ENCODE results near the gene ENTPD8.

Gene ENTPD8

GRCh38 chr9:137436761-137437600, 4.2 kb downstream of the ENTPD8 start:
- no peak for DNase-seq (ENCODE audit: low spot score)
- TF ChIP-seq, protein P1, sequence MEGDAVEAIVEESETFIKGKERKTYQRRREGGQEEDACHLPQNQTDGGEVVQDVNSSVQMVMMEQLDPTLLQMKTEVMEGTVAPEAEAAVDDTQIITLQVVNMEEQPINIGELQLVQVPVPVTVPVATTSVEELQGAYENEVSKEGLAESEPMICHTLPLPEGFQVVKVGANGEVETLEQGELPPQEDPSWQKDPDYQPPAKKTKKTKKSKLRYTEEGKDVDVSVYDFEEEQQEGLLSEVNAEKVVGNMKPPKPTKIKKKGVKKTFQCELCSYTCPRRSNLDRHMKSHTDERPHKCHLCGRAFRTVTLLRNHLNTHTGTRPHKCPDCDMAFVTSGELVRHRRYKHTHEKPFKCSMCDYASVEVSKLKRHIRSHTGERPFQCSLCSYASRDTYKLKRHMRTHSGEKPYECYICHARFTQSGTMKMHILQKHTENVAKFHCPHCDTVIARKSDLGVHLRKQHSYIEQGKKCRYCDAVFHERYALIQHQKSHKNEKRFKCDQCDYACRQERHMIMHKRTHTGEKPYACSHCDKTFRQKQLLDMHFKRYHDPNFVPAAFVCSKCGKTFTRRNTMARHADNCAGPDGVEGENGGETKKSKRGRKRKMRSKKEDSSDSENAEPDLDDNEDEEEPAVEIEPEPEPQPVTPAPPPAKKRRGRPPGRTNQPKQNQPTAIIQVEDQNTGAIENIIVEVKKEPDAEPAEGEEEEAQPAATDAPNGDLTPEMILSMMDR (IDR thresholded peaks at IDR 0.05; ENCODE audit: extremely low read depth, missing control alignments): no peak

- TF ChIP-seq, protein P1 (IDR thresholded peaks at IDR 0.05; ENCODE audit: extremely low read depth, missing control alignments): no peak
- no peak for DNase-seq (ENCODE audit: low spot score)
Measured at GRCh38 chr9:137435980-137436760, 5.0 kb downstream of the ENTPD8 start.

- no peak for DNase-seq (ENCODE audit: low spot score)
- TF ChIP-seq, protein P1 (IDR thresholded peaks at IDR 0.05; ENCODE audit: extremely low read depth, missing control alignments): no peak
Measured at GRCh38 chr9:137435381-137435891, 5.7 kb downstream of the ENTPD8 start.

DNA sequence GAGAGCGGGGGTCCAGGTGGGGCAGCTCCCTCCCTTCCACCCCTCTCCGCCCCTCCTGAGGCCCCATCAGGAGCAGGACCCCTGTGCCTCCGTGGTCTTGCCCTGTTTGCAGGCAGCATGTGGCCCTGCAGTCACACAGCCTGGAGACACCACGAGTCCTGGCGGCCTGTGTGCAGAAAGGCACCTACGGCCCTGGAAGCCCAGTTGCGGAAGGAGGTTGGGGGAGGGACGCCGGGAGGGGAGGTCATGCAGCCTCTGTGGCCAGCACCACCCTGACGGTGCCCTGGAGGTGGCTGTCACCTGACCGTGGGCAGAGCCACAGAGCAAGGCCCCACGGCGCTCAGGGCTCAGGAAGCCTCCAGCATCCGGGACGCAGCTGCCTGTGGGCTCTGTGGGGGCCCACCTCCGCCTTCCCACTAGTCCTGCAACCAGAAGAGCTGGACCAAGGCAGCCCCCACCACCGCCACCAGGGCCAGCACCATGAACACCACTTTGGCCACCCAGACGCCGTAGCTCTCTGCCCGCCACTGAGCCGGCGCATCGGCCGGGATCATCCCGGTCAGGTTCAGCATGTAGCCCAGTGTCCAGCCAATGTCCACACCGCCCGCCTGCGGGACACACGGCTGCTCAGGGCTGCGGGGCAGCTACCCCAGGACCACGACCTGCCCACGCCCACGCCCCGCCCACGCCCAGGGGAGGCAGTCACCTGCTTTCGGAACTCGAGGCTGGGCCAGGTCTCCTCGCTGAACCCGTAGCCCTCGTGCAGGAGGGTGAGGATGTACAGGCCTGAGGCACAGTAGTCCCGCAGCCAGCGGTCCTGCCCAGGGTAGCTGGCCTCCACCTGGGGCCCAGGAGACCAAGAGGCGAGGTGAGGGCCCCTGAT, 6.4 kb downstream of the ENTPD8 start:
- TF ChIP-seq, protein P1 (IDR thresholded peaks at IDR 0.05; ENCODE audit: extremely low read depth, missing control alignments): no peak
- no peak for DNase-seq (ENCODE audit: low spot score)

DNA sequence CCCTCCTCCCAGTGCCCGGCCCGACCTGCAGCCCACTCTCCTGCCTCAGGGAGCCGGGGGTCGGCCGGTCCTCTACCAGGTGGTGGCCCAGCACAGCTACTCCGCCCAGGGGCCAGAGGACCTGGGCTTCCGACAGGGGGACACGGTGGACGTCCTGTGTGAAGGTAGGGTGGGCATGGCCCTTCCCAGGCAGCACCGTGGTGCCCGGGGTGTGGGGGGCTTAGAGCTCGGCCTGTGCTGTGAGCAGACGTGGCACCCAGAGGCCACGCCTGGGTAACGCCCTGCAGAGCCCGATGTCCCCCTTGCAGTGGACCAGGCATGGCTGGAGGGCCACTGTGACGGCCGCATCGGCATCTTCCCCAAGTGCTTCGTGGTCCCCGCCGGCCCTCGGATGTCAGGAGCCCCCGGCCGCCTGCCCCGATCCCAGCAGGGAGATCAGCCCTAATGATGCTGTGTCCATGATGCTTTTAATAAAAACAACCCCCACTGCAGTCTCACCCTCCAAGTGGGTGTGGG, 7.2 kb downstream of the ENTPD8 start:
- no peak for DNase-seq (ENCODE audit: low spot score)
- TF ChIP-seq, protein P1 (IDR thresholded peaks at IDR 0.05; ENCODE audit: extremely low read depth, missing control alignments): no peak

DNA sequence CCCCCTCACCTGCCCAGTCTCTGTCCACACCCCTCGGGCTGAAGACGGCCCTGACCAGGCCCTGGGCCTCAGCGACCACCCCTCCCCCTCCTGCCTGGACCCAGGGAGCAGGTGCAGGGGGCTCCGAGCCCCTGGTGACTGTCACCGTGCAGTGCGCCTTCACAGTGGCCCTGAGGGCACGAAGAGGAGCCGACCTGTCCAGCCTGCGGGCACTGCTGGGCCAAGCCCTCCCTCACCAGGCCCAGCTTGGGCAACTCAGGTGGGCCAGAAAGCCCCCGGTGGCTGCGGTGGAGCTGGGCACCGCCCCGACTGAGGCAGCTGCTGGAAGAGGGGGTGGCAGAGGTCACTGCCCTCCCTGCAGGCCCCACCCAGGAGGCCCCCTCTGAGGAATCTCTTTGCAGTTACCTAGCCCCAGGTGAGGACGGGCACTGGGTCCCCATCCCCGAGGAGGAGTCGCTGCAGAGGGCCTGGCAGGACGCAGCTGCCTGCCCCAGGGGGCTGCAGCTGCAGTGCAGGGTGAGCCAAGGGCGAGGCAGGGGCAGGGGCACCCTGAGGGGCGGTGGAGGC, 7.7 kb downstream of the ENTPD8 start:
- TF ChIP-seq, protein P1 (IDR thresholded peaks at IDR 0.05; ENCODE audit: extremely low read depth, missing control alignments): no peak
- DNase-seq (ENCODE audit: low spot score): no peak

Measured in GM20000 (cell line).